Keratinocyte (primary cell): Measurements from ENCODE around the gene GCC2. TPM values are rescaled to one million over a fixed set of nuclear protein-coding genes. Genes with fewer than 3 reads are reported as not detected.

Source experiments
- DNase-seq: peaks from one replicate; pipeline ENCODE4 v3.0.0-alpha.2; 2011; ENCODE audit warnings: low read depth, missing footprints, low spot score
- FAIRE-seq: peaks from 2 replicates; lab custom pipeline; 2011; peaks lifted over from hg19 to GRCh38; lab: Jason Lieb, UNC
- H2AFZ ChIP-seq: 2 replicates; pipeline ENCODE4 v1.6.0; 2012; ENCODE audit warnings: low read length, control low read depth, inconsistent platforms; ENCODE audit not compliant: control insufficient read depth
- H3K27ac ChIP-seq: 2 replicates; pipeline ENCODE4 v1.5.1; 2011; ENCODE audit warnings: low read length; ENCODE audit not compliant: control insufficient read depth, insufficient read depth
- H3K27me3 ChIP-seq: 3 replicates; pipeline ENCODE4 v1.6.0; 2011; ENCODE audit warnings: low read length; ENCODE audit not compliant: control insufficient read depth, insufficient read depth; ENCODE audit errors: extremely low read depth
- H3K36me3 ChIP-seq, 2 experiments: 2 replicates in 1 of 2; 3 replicates in 1 of 2; pipeline ENCODE4 v1.5.1; 2011; ENCODE audit warnings: low read length in 2 of 2, mild to moderate bottlenecking in 1 of 2; ENCODE audit not compliant: control insufficient read depth in 2 of 2, insufficient read depth in 2 of 2; ENCODE audit errors: extremely low read depth in 1 of 2
- H3K4me1 ChIP-seq: 3 replicates; pipeline ENCODE4 v1.5.1; 2011; ENCODE audit warnings: low read length; ENCODE audit not compliant: control insufficient read depth, insufficient read depth; ENCODE audit errors: extremely low read depth
- H3K4me2 ChIP-seq: 3 replicates; pipeline ENCODE4 v1.6.0; 2011; ENCODE audit warnings: low read depth, low read length; ENCODE audit not compliant: control insufficient read depth, insufficient read depth; ENCODE audit errors: extremely low read depth
- H3K4me3 ChIP-seq, 3 experiments: fragments of 200-600 bp in 1 of 3; sonication (generic) in 1 of 3; 2 replicates in 2 of 3; 3 replicates in 1 of 3; pipeline ENCODE4 v1.5.1; 2011 to 2016; ENCODE audit warnings: low read length in 3 of 3, mild to moderate bottlenecking in 3 of 3, control low read depth in 2 of 3, inconsistent platforms in 1 of 3, low read depth in 1 of 3, mixed read lengths in 1 of 3, mixed run types in 1 of 3, moderate library complexity in 1 of 3; ENCODE audit not compliant: control insufficient read depth in 2 of 3, insufficient read depth in 2 of 3; ENCODE audit errors: extremely low read depth in 1 of 3
- H3K79me2 ChIP-seq: 2 replicates; pipeline ENCODE4 v1.6.0; 2012; ENCODE audit warnings: low read length; ENCODE audit not compliant: control insufficient read depth, insufficient read depth
- H3K9ac ChIP-seq: 3 replicates; pipeline ENCODE4 v1.6.0; 2011; ENCODE audit warnings: low read length; ENCODE audit not compliant: control insufficient read depth, insufficient read depth; ENCODE audit errors: extremely low read depth
- H3K9me1 ChIP-seq: 3 replicates; pipeline ENCODE4 v1.6.0; 2011; ENCODE audit warnings: low read length; ENCODE audit not compliant: control insufficient read depth, insufficient read depth; ENCODE audit errors: extremely low read depth
- H3K9me3 ChIP-seq: 2 replicates; pipeline ENCODE4 v1.5.1; 2012; ENCODE audit warnings: low read depth, low read length; ENCODE audit not compliant: control insufficient read depth
- H4K20me1 ChIP-seq: 3 replicates; pipeline ENCODE4 v1.6.0; 2011; ENCODE audit warnings: low read length; ENCODE audit not compliant: control insufficient read depth, insufficient read depth; ENCODE audit errors: extremely low read depth
- EZH2 ChIP-seq: IDR thresholded peaks from one replicate; pipeline ENCODE4 v1.6.1; 2012; ENCODE audit warnings: inconsistent platforms, mild to moderate bottlenecking, low read length, moderate library complexity
- dilution Hi-C: fragments of 300-500 bp; cut with MboI; formaldehyde crosslinking; loops from one replicate; pipeline ENCODE4 v1.7.0; 2020; ENCODE audit warnings: low sequenced_read_pairs; ENCODE audit not compliant: extremely low pct_ligation_motif_present
- polyA plus RNA-seq, 5 experiments: library from polyadenylated mRNA; depleted of rRNA in 3 of 5; stranded (reverse) in 3 of 5; stranded (forward) in 1 of 5; unstranded in 1 of 5; fragments of >200 nt; gene quantifications; 1 replicate in 1 of 5; 2 replicates in 3 of 5; 3 replicates in 1 of 5; pipeline versions ENCODE4 v1.2.1 to v1.2.3, GENCODE V29; 2011 to 2012; ENCODE audit warnings: missing spikeins in 2 of 5, low read depth in 1 of 5, low replicate concordance in 1 of 5
- TF ChIP-seq, protein P1 (sequence below), 3 experiments: IDR thresholded peaks in 1 of 3; conservative IDR thresholded peaks in 1 of 3; optimal IDR thresholded peaks in 1 of 3; 2 replicates in 2 of 3; 3 replicates in 1 of 3; pipeline versions ENCODE3 to v1.5.1; 2011; ENCODE audit warnings: low read length in 3 of 3, mild to moderate bottlenecking in 3 of 3, moderate library complexity in 2 of 3, control low read depth in 1 of 3, inconsistent platforms in 1 of 3; ENCODE audit not compliant: insufficient read depth in 2 of 3; ENCODE audit errors: extremely low read depth in 1 of 3

The GCC2 gene
- polyA plus RNA-seq, 1 donor (not counting 4 experiments of a cell fraction or from before 2014, with no cell fraction given), result 8.4 TPM

DNA sequence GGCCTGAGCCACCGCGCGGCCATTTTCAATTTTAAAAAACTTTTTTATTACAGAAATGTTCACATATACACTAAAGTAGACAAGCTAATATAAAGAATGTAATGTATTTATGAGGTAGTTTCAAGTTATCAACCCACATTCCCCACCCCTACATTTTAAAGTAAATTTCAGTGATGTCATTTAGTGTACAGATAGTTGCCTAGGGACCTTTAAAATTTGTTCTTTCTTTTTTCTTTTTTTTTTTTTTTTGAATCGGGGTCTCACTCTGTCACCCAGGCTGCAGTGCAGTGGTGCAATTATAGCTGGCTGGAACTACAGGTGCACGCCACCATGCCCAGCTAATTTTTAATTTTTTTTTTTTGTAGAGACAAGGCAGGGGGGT, 82.7 kb downstream of the GCC2 start:
- FAIRE-seq, result no peak
- Histone ChIP-seq H3K79me2 (peaks cover 21% of the 10 kb centered on the region), H3K4me3 (no peak overlapping the region), H4K20me1 (no peaks in the 10 kb centered on the region), H3K4me1 (peaks cover 12% of the 10 kb centered on the region), H3K9me3 (no peaks in the 10 kb centered on the region), H2AFZ (no peak overlapping the region), H3K27ac (no peak overlapping the region), H3K9ac (no peak overlapping the region), H3K27me3 (no peaks in the 10 kb centered on the region), H3K36me3 (no peaks in the 10 kb centered on the region), H3K4me2 (no peak overlapping the region), H3K9me1 (no peaks in the 10 kb centered on the region)
- dilution Hi-C loops, result no loop called here
- no peak for DNase-seq
- TF ChIP-seq, protein P1, sequence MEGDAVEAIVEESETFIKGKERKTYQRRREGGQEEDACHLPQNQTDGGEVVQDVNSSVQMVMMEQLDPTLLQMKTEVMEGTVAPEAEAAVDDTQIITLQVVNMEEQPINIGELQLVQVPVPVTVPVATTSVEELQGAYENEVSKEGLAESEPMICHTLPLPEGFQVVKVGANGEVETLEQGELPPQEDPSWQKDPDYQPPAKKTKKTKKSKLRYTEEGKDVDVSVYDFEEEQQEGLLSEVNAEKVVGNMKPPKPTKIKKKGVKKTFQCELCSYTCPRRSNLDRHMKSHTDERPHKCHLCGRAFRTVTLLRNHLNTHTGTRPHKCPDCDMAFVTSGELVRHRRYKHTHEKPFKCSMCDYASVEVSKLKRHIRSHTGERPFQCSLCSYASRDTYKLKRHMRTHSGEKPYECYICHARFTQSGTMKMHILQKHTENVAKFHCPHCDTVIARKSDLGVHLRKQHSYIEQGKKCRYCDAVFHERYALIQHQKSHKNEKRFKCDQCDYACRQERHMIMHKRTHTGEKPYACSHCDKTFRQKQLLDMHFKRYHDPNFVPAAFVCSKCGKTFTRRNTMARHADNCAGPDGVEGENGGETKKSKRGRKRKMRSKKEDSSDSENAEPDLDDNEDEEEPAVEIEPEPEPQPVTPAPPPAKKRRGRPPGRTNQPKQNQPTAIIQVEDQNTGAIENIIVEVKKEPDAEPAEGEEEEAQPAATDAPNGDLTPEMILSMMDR (optimal IDR thresholded peaks at IDR 0.05 in 1 of 3, IDR thresholded peaks at IDR 0.05 in 1 of 3, conservative IDR thresholded peaks at IDR 0.05 in 1 of 3; ENCODE audit: extremely low read depth in 1 of 3, insufficient read depth in 2 of 3, low read length in 3 of 3), result no peak
- TF ChIP-seq EZH2, result no peak

DNA sequence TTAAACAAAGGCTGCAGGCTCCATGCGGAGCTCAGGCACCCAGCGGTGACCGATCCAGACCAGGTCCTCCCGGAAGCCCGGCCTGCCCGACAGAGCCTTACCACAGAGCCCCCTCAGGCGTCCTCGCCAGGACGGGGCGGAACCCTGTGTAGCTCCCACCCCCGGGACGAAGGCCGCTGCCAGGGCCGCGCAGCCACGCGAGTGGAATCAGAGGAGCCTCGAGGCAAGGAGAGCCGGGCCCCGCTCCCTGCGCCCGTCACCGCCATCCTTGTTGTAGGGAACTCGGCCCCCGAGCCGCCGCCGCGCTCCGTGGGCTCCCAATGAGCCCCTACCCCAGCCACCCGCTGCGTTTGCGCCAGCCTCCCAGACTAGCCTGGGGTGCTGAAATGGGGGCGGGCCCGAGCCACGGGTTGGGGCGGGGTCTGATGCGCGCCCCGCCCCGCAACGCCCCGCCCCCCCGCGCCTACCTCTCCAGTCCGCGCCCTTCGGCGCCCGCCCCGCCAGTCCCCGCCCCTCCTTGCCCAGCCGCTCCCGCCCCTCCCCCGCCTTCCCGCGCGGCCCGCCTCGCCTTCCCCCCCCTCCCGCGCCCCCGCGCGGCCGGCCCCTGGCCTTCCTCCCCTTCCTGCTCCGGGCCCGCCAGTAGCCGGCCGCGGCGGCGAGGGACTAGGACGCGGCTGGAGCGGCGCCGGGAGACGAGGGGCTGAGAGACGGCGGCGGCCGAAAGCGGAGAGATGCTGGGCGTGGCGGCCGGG, 85.0 kb downstream of the GCC2 start, which contains the start of gene LIMS1:
LIMS1 (plus strand) TSS at position 639 of the 752 bp plus-strand sequence; CDS start at position 732, 93 bp downstream.
- Histone ChIP-seq H3K9me3 (no peaks in the 10 kb centered on the region), H3K27me3 (no peaks in the 10 kb centered on the region), H3K4me3 (peak within 1 kb of the TSS; percentile 78 to 91 (median 89)), H3K4me1 (peaks cover 34% of the 10 kb centered on the region), H3K79me2 (peaks cover 43% of the 10 kb centered on the region), H3K27ac (peak within 1 kb of the TSS; percentile 91), H3K9me1 (no peaks in the 10 kb centered on the region), H3K36me3 (no peaks in the 10 kb centered on the region), H3K4me2 (peak within 1 kb of the TSS; percentile 90), H2AFZ (peak within 1 kb of the TSS; percentile 70), H3K9ac (peak within 1 kb of the TSS; percentile 91), H4K20me1 (no peaks in the 10 kb centered on the region)
- DNase-seq (peak; percentile 49), FAIRE-seq (no peak)
- dilution Hi-C loops, result no loop called here
- TF ChIP-seq, protein P1 (optimal IDR thresholded peaks at IDR 0.05 in 1 of 3, IDR thresholded peaks at IDR 0.05 in 1 of 3, conservative IDR thresholded peaks at IDR 0.05 in 1 of 3; ENCODE audit: extremely low read depth in 1 of 3, insufficient read depth in 2 of 3, low read length in 3 of 3), result peak in 1 of 3 experiments; percentile 11
- no peak for TF ChIP-seq EZH2
